Activated CD4-positive, alpha-beta T cell treated with anti-CD3 and anti-CD28 coated beads, Interleukin-2, amount 50 U/mL, for 4 hours (primary cell): ENCODE data around the gene C2CD5.

Source experiments
- DNase-seq, 2 experiments: peaks; one replicate each; pipeline ENCODE4 v3.0.0-alpha.2; 2020

C2CD5 gene

GRCh38 chr12:22413592-22413991 is 130.8 kb downstream of the C2CD5 start:
- DNase-seq, result no peak

GRCh38 chr12:22412581-22412980 is 131.8 kb downstream of the C2CD5 start:
- DNase-seq, result no peak

GRCh38 chr12:22410486-22410885 is 133.9 kb downstream of the C2CD5 start:
- no peak for DNase-seq

GRCh38 chr12:22409377-22410164 is 134.8 kb downstream of the C2CD5 start:
- DNase-seq, result peak; percentile 15

GRCh38 chr12:22408610-22409376 is 135.5 kb downstream of the C2CD5 start:
- no peak for DNase-seq

GRCh38 chr12:22407397-22407796 is 136.9 kb downstream of the C2CD5 start:
- DNase-seq, result no peak

- DNase-seq, result no peak
These were observed 137.7 kb downstream of the C2CD5 start for GRCh38 chr12:22406627-22407026.

- DNase-seq, result no peak
These were observed 144.7 kb downstream of the C2CD5 start for GRCh38 chr12:22399464-22400180.
